Measurements from ENCODE around the gene SLC38A4.

The SLC38A4 gene

GRCh38 chr12:46717868-46718267 is 107.9 kb downstream of the SLC38A4 start:
- no peaks in the 10 kb centered on the region for H3K9me3 ChIP-seq (ENCODE audit: insufficient read depth, low read length, severe bottlenecking)
- TF ChIP-seq EZH2 (IDR thresholded peaks at IDR 0.05; ENCODE audit: borderline replicate concordance, low read depth, low read length, severe bottlenecking) (no peak), CTCF (IDR thresholded peaks at IDR 0.05; ENCODE audit: borderline replicate concordance, extremely low read depth, low read length, poor library complexity, severe bottlenecking) (no peak)
- H2AFZ ChIP-seq (ENCODE audit: low read depth, low read length), result no peak overlapping the region
- no peak overlapping the region for H3K9ac ChIP-seq (ENCODE audit: low read depth, low read length)
- no peak for DNase-seq
- no peak overlapping the region for H3K27ac ChIP-seq (ENCODE audit: low read length)
- no peak overlapping the region for H3K4me3 ChIP-seq (ENCODE audit: low read depth in 1 of 2, low read length in 2 of 2)
- H3K4me1 ChIP-seq (ENCODE audit: insufficient read depth, low read length), result no peaks in the 10 kb centered on the region
- H3K79me2 ChIP-seq (ENCODE audit: insufficient read depth, low read length), result no peaks in the 10 kb centered on the region
- H3K27me3 ChIP-seq (ENCODE audit: insufficient read depth, low read length, poor library complexity), result no peaks in the 10 kb centered on the region
- H3K36me3 ChIP-seq (ENCODE audit: insufficient read depth, low read length), result no peaks in the 10 kb centered on the region
- no peaks in the 10 kb centered on the region for H4K20me1 ChIP-seq (ENCODE audit: insufficient read depth, low read length)
- H3K4me2 ChIP-seq (ENCODE audit: insufficient read depth, low read length), result no peak overlapping the region
- ATAC-seq (ENCODE audit: insufficient read depth, low read depth), result no peak

GRCh38 chr12:46717159-46717558 is 108.6 kb downstream of the SLC38A4 start:
- H4K20me1 ChIP-seq (ENCODE audit: insufficient read depth, low read length), result no peaks in the 10 kb centered on the region
- no peak overlapping the region for H2AFZ ChIP-seq (ENCODE audit: low read depth, low read length)
- no peaks in the 10 kb centered on the region for H3K36me3 ChIP-seq (ENCODE audit: insufficient read depth, low read length)
- H3K27me3 ChIP-seq (ENCODE audit: insufficient read depth, low read length, poor library complexity), result no peaks in the 10 kb centered on the region
- no peaks in the 10 kb centered on the region for H3K4me1 ChIP-seq (ENCODE audit: insufficient read depth, low read length)
- no peak overlapping the region for H3K27ac ChIP-seq (ENCODE audit: low read length)
- H3K79me2 ChIP-seq (ENCODE audit: insufficient read depth, low read length), result no peaks in the 10 kb centered on the region
- TF ChIP-seq EZH2 (IDR thresholded peaks at IDR 0.05; ENCODE audit: borderline replicate concordance, low read depth, low read length, severe bottlenecking), result no peak
- no peak for TF ChIP-seq CTCF (IDR thresholded peaks at IDR 0.05; ENCODE audit: borderline replicate concordance, extremely low read depth, low read length, poor library complexity, severe bottlenecking)
- H3K4me2 ChIP-seq (ENCODE audit: insufficient read depth, low read length), result no peak overlapping the region
- DNase-seq (no peak), ATAC-seq (ENCODE audit: insufficient read depth, low read depth) (no peak)
- H3K4me3 ChIP-seq (ENCODE audit: low read depth in 1 of 2, low read length in 2 of 2), result no peak overlapping the region
- no peaks in the 10 kb centered on the region for H3K9me3 ChIP-seq (ENCODE audit: insufficient read depth, low read length, severe bottlenecking)
- no peak overlapping the region for H3K9ac ChIP-seq (ENCODE audit: low read depth, low read length)

Data from DND-41 (cell line).